ENCODE data around the gene ZFPM1.
"Not testable (repeated sequence)": the region's sequence is repeated elsewhere in the genome, so short reads cannot be mapped to it uniquely, and the experiment has no call there.

The ZFPM1 gene

DNA sequence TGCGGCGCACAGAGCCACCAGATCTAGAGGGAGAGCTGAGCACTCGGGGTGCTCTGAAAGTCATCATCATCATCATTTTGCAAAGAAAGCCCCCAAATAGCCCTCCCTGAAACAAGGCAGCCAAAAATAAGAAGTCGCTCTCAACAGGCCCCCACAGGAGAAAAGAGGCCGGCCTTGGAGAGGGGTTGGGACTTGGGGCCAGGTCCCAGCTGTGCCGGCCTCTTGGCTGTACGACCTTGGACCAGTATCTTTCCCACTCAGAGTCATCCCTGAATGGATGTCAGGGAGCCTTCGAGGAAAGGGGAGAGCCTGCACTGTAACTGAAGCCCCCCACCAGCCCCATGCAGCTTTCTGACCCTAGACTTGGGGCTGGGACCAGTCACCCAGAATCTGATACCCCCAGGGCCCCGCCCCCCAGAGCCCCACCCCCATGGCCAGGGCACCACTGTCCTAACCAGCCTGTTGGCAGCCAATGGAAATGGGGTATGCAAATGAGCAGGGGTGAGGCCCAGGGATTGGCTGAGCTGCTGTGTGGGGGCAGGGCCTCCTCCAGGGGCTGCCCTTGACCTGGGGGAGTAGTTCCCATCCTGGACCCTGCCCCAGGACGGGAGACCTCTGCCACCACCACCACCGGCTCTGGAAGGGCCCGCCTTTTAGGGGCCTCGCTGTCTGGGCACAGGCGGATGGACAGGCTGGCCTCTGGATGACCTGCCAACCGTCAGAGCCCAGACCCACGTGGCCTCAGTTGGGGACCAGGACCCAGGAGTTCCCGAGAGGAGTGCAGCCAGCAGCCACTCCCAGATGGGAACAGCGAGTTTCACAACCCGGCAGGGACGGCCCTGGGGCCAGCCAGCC, 15.4 kb downstream of the ZFPM1 start:
- H3K4me1 ChIP-seq (ENCODE audit: insufficient read depth, insufficient read length), result peaks cover 34% of the 10 kb centered on the region
- peak overlapping the region; percentile 50 for H3K9ac ChIP-seq (ENCODE audit: insufficient read length, low read depth)
- no peak overlapping the region for H3K4me3 ChIP-seq (ENCODE audit: insufficient read length, low read depth)
- DNase-seq (ENCODE audit: low read depth, low spot score), result peak; percentile 65
- TF ChIP-seq ZNF274 (IDR thresholded peaks at IDR 0.05; ENCODE audit: low read depth, low read length), result no peak
- TF ChIP-seq SUZ12 (IDR thresholded peaks at IDR 0.05; ENCODE audit: extremely low read depth, insufficient read depth, insufficient read length), result no peak
- no peak for TF ChIP-seq YY1 (IDR thresholded peaks at IDR 0.05; ENCODE audit: insufficient read depth, insufficient read length)
- H3K27me3 ChIP-seq (ENCODE audit: insufficient read depth, insufficient read length), result no peaks in the 10 kb centered on the region
- H3K36me3 ChIP-seq (ENCODE audit: insufficient read depth, insufficient read length, low read length), result no peaks in the 10 kb centered on the region
- H3K9me3 ChIP-seq (ENCODE audit: insufficient read depth, low read length), result no peaks in the 10 kb centered on the region

DNA sequence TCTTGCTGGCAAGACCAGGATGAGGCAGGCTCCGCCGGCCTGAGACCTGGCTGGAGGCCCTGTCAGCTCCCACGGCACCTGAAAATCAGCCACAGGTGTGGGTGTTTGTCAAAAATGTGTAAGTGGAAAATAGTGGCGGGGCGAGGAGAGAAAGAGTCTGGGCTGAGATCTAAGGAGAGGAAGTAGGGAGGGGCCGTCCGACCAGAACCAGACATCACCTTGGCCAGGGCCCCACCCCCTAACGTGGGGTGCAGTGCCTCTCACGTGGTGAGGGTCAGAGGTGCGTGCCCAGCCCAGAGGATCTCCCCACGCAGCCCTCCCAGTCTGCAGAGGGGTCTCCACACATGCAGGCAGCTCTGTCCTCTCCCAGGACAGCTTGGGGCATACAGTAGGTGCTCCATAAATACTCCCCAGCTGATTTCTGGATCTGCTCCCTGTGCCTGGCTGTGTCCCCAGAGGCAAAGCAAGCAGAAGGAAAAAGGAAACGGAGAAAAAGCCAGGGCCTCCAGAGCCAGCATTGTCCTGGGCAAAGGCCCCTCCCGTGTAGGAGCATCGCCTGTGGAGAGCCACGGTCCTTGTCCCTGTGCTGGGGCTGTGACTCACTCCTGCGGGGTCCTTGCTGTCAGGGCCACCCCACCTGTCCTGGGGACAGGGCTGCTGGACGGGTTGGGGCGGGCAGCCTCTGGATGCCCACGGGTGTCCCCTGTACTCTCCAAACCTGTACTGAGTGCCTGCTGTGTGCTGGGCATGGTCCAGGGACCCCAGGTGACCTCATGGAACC, 16.7 kb downstream of the ZFPM1 start:
- no peak overlapping the region for H3K4me3 ChIP-seq (ENCODE audit: insufficient read length, low read depth)
- no peak for DNase-seq (ENCODE audit: low read depth, low spot score)
- H3K27me3 ChIP-seq (ENCODE audit: insufficient read depth, insufficient read length), result no peaks in the 10 kb centered on the region
- H3K36me3 ChIP-seq (ENCODE audit: insufficient read depth, insufficient read length, low read length), result no peaks in the 10 kb centered on the region
- TF ChIP-seq ZNF274 (IDR thresholded peaks at IDR 0.05; ENCODE audit: low read depth, low read length), result no peak
- no peak for TF ChIP-seq SUZ12 (IDR thresholded peaks at IDR 0.05; ENCODE audit: extremely low read depth, insufficient read depth, insufficient read length)
- no peak for TF ChIP-seq YY1 (IDR thresholded peaks at IDR 0.05; ENCODE audit: insufficient read depth, insufficient read length)
- no peak overlapping the region for H3K9ac ChIP-seq (ENCODE audit: insufficient read length, low read depth)
- H3K9me3 ChIP-seq (ENCODE audit: insufficient read depth, low read length), result no peaks in the 10 kb centered on the region
- peaks cover 34% of the 10 kb centered on the region for H3K4me1 ChIP-seq (ENCODE audit: insufficient read depth, insufficient read length)

DNA sequence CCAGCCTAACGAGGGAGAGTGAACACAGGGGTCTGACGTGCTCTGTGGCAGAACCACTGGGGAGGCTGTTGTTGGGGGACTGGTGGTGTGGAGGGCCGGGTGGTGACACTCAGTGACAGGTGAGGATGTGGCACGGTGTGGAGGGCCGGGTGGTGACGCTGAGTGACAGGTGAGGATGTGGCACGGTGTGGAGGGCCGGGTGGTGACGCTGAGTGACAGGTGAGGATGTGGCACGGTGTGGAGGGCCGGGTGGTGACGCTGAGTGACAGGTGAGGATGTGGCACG, 17.3 kb downstream of the ZFPM1 start:
- H3K36me3 ChIP-seq (ENCODE audit: insufficient read depth, insufficient read length, low read length); H3K4me3 ChIP-seq (ENCODE audit: insufficient read length, low read depth); H3K9me3 ChIP-seq (ENCODE audit: insufficient read depth, low read length); H3K9ac ChIP-seq (ENCODE audit: insufficient read length, low read depth); DNase-seq (ENCODE audit: low read depth, low spot score); H3K27me3 ChIP-seq (ENCODE audit: insufficient read depth, insufficient read length): not testable (repeated sequence)
- H3K4me1 ChIP-seq (ENCODE audit: insufficient read depth, insufficient read length), result peaks cover 34% of the 10 kb centered on the region

DNA sequence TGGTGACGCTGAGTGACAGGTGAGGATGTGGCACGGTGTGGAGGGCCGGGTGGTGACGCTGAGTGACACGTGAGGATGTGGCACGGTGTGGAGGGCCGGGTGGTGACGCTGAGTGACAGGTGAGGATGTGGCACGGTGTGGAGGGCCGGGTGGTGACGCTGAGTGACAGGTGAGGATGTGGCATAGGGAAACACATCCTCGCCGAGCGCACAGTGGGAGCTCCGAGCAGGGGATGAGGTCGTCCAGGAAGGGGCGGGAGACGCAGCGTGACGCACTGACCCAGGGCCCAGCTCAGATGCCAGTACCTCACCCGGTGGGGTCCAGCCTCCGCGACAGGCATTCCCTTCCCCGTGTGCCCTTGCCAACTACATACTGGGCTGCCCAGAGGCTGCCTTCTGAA, 17.6 kb downstream of the ZFPM1 start:
- Histone ChIP-seq H3K4me1 (ENCODE audit: insufficient read depth, insufficient read length) (peaks cover 34% of the 10 kb centered on the region), H3K9ac (ENCODE audit: insufficient read length, low read depth) (peak overlapping the region; percentile 1)
- H3K36me3 ChIP-seq (ENCODE audit: insufficient read depth, insufficient read length, low read length); DNase-seq (ENCODE audit: low read depth, low spot score); H3K27me3 ChIP-seq (ENCODE audit: insufficient read depth, insufficient read length); H3K4me3 ChIP-seq (ENCODE audit: insufficient read length, low read depth); H3K9me3 ChIP-seq (ENCODE audit: insufficient read depth, low read length): not testable (repeated sequence)

DNA sequence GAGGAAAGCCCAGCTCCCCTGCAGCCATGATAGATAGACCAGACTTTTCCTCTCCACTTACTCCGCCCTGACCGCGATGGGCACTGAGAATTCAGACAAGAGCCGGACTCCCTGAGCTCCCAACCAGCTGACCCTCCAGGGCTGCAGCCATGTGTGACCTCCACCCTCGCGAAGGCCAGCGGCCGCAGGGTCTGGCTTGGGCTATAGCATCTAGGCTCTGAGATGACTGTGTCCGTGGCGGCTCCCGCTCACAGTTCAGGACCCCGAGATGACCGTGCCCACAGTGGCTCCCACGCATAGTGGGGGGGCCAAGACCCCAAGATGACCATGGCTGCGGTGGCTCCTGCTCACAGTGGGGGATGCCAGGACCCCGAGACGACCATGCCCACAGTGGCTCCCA, 18.0 kb downstream of the ZFPM1 start:
- H3K27me3 ChIP-seq (ENCODE audit: insufficient read depth, insufficient read length), result no peaks in the 10 kb centered on the region
- DNase-seq (ENCODE audit: low read depth, low spot score), result no peak
- H3K4me3 ChIP-seq (ENCODE audit: insufficient read length, low read depth), result no peak overlapping the region
- H3K9me3 ChIP-seq (ENCODE audit: insufficient read depth, low read length), result no peaks in the 10 kb centered on the region
- H3K36me3 ChIP-seq (ENCODE audit: insufficient read depth, insufficient read length, low read length), result no peaks in the 10 kb centered on the region
- TF ChIP-seq ZNF274 (IDR thresholded peaks at IDR 0.05; ENCODE audit: low read depth, low read length) (no peak), SUZ12 (IDR thresholded peaks at IDR 0.05; ENCODE audit: extremely low read depth, insufficient read depth, insufficient read length) (no peak), YY1 (IDR thresholded peaks at IDR 0.05; ENCODE audit: insufficient read depth, insufficient read length) (no peak)
- peaks cover 36% of the 10 kb centered on the region for H3K4me1 ChIP-seq (ENCODE audit: insufficient read depth, insufficient read length)
- peak overlapping the region; percentile 1 for H3K9ac ChIP-seq (ENCODE audit: insufficient read length, low read depth)

DNA sequence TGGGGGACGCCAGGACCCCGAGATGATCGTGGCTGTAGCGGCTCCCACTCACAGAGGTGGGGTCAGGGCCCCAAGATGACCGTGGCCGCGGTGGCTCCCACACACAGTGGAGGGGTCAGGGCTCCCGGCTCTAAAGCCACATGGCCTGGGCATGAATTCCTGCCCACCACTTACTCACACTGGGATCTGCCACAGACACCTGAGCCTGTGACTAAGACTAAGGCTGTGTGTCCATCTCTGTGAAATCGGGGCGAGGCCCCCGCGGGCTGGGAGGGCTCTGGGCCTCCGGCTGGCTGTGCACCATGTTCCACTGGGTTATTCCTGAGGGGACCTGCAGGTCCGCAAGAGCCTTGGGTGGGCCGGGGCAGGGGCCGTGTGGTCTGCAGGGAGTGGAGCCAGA, 18.5 kb downstream of the ZFPM1 start:
- H3K9me3 ChIP-seq (ENCODE audit: insufficient read depth, low read length), result no peaks in the 10 kb centered on the region
- H3K9ac ChIP-seq (ENCODE audit: insufficient read length, low read depth), result no peak overlapping the region
- TF ChIP-seq ZNF274 (IDR thresholded peaks at IDR 0.05; ENCODE audit: low read depth, low read length) (no peak), SUZ12 (IDR thresholded peaks at IDR 0.05; ENCODE audit: extremely low read depth, insufficient read depth, insufficient read length) (no peak), YY1 (IDR thresholded peaks at IDR 0.05; ENCODE audit: insufficient read depth, insufficient read length) (no peak)
- no peaks in the 10 kb centered on the region for H3K27me3 ChIP-seq (ENCODE audit: insufficient read depth, insufficient read length)
- H3K4me1 ChIP-seq (ENCODE audit: insufficient read depth, insufficient read length), result peaks cover 35% of the 10 kb centered on the region
- H3K36me3 ChIP-seq (ENCODE audit: insufficient read depth, insufficient read length, low read length), result no peaks in the 10 kb centered on the region
- no peak overlapping the region for H3K4me3 ChIP-seq (ENCODE audit: insufficient read length, low read depth)
- no peak for DNase-seq (ENCODE audit: low read depth, low spot score)

DNA sequence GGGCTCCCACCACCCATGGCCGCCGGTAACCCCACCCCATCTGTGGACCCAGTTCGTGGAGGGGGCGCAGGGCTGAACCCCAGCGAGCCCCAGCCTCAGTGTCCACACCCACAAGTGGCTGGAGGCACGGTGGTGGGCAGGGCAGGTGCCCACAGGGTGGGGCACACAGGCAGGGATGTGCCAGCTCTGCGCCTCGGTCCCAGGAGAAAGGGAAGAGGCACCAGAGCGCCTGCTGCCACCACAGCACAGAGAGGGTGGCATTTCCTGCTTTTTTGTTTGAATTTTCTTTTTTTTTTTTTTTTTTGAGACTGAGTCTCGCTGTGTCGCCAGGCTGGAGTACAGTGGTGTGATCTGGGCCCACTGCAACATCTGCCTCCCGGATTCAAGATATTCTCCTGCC, 19.0 kb downstream of the ZFPM1 start:
- TF ChIP-seq ZNF274 (IDR thresholded peaks at IDR 0.05; ENCODE audit: low read depth, low read length), result no peak
- Histone ChIP-seq H3K36me3 (ENCODE audit: insufficient read depth, insufficient read length, low read length) (no peaks in the 10 kb centered on the region), H3K27me3 (ENCODE audit: insufficient read depth, insufficient read length) (no peaks in the 10 kb centered on the region), H3K9ac (ENCODE audit: insufficient read length, low read depth) (no peak overlapping the region), H3K4me3 (ENCODE audit: insufficient read length, low read depth) (no peak overlapping the region), H3K4me1 (ENCODE audit: insufficient read depth, insufficient read length) (peaks cover 33% of the 10 kb centered on the region), H3K9me3 (ENCODE audit: insufficient read depth, low read length) (no peaks in the 10 kb centered on the region)
- no peak for DNase-seq (ENCODE audit: low read depth, low spot score)
